ENCODE measurements around the gene TCF7L2.

TCF7L2 gene

DNA sequence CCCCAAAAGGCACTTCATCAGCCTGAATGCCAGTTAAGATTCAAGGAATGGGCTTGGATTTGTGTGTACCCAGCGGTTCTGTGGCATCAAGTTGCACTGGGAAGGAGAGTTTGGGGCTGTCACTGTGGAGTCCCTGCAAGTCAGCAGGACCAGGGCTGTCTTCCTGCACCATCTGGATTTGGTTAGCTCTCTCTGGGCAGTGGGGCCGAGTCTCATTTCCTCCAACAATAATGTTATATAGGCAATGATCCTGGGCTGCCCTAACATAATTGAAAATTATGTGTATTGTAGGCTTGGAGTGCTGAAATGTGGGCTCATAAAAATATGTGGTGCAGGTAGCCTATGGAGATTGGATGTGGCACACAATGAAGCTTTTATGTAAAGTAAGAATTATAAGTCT lies 87.2 kb downstream of the TCF7L2 start:
- no peaks in the 10 kb centered on the region for H3K27me3 ChIP-seq (ENCODE audit: low read length)
- no peaks in the 10 kb centered on the region for H3K9me2 ChIP-seq (replicated peaks; ENCODE audit: insufficient read depth, low read length)
- no peaks in the 10 kb centered on the region for H3K79me2 ChIP-seq (ENCODE audit: insufficient read depth, low read length)
- H3K4me3 ChIP-seq (ENCODE audit: insufficient read depth, low read length, poor library complexity, severe bottlenecking), result no peak overlapping the region
- no peak overlapping the region for H3K27ac ChIP-seq (ENCODE audit: low read depth, low read length)
- TF ChIP-seq, protein P1, sequence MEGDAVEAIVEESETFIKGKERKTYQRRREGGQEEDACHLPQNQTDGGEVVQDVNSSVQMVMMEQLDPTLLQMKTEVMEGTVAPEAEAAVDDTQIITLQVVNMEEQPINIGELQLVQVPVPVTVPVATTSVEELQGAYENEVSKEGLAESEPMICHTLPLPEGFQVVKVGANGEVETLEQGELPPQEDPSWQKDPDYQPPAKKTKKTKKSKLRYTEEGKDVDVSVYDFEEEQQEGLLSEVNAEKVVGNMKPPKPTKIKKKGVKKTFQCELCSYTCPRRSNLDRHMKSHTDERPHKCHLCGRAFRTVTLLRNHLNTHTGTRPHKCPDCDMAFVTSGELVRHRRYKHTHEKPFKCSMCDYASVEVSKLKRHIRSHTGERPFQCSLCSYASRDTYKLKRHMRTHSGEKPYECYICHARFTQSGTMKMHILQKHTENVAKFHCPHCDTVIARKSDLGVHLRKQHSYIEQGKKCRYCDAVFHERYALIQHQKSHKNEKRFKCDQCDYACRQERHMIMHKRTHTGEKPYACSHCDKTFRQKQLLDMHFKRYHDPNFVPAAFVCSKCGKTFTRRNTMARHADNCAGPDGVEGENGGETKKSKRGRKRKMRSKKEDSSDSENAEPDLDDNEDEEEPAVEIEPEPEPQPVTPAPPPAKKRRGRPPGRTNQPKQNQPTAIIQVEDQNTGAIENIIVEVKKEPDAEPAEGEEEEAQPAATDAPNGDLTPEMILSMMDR (IDR thresholded peaks at IDR 0.05; ENCODE audit: insufficient read depth, low read length, poor library complexity, severe bottlenecking), result no peak
- TF ChIP-seq EZH2phosphoT487 (conservative IDR thresholded peaks at IDR 0.05; ENCODE audit: low read length), result no peak
- no peak overlapping the region for H3K4me2 ChIP-seq (ENCODE audit: low read depth, low read length, poor library complexity, severe bottlenecking)
- H3K9ac ChIP-seq (ENCODE audit: low read length), result no peak overlapping the region
- no peak overlapping the region for H2AFZ ChIP-seq (ENCODE audit: low read depth, low read length, severe bottlenecking)
- no peaks in the 10 kb centered on the region for H4K20me1 ChIP-seq (ENCODE audit: low read depth, low read length)
- no peaks in the 10 kb centered on the region for H3K9me3 ChIP-seq (ENCODE audit: insufficient read depth, low read length)
- H3K36me3 ChIP-seq (ENCODE audit: low read length), result no peaks in the 10 kb centered on the region
- no peaks in the 10 kb centered on the region for H3F3A ChIP-seq (ENCODE audit: insufficient read depth)

DNA sequence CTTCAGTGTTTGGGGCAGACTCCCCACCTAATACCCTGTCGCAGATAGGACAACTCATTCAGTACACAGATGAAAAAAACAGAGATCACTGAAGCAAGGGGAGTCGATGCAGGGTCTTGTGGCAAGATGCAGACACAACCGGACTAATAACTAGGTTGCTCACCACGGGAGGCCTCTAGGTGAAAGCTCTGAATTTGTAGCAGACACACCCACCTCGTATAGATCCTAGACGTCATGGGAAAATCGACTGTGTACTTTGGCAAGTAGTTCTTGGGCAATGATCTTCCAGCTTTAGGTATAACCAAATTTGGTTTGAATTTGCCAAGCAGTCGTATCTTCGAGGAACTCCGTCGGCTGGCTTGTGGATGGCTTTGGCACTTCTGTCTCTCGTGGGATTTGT lies 88.1 kb downstream of the TCF7L2 start:
- Histone ChIP-seq H3K36me3 (ENCODE audit: low read length) (no peaks in the 10 kb centered on the region), H4K20me1 (ENCODE audit: low read depth, low read length) (no peaks in the 10 kb centered on the region), H3K27me3 (ENCODE audit: low read length) (no peaks in the 10 kb centered on the region), H3F3A (ENCODE audit: insufficient read depth) (no peaks in the 10 kb centered on the region), H3K4me3 (ENCODE audit: insufficient read depth, low read length, poor library complexity, severe bottlenecking) (no peak overlapping the region), H3K79me2 (ENCODE audit: insufficient read depth, low read length) (no peaks in the 10 kb centered on the region), H3K9me2 (replicated peaks; ENCODE audit: insufficient read depth, low read length) (no peaks in the 10 kb centered on the region), H2AFZ (ENCODE audit: low read depth, low read length, severe bottlenecking) (no peak overlapping the region), H3K9ac (ENCODE audit: low read length) (no peak overlapping the region), H3K4me2 (ENCODE audit: low read depth, low read length, poor library complexity, severe bottlenecking) (no peak overlapping the region), H3K9me3 (ENCODE audit: insufficient read depth, low read length) (no peaks in the 10 kb centered on the region), H3K27ac (ENCODE audit: low read depth, low read length) (no peak overlapping the region)
- TF ChIP-seq EZH2phosphoT487 (conservative IDR thresholded peaks at IDR 0.05; ENCODE audit: low read length), result no peak
- TF ChIP-seq, protein P1 (IDR thresholded peaks at IDR 0.05; ENCODE audit: insufficient read depth, low read length, poor library complexity, severe bottlenecking), result no peak

DNA sequence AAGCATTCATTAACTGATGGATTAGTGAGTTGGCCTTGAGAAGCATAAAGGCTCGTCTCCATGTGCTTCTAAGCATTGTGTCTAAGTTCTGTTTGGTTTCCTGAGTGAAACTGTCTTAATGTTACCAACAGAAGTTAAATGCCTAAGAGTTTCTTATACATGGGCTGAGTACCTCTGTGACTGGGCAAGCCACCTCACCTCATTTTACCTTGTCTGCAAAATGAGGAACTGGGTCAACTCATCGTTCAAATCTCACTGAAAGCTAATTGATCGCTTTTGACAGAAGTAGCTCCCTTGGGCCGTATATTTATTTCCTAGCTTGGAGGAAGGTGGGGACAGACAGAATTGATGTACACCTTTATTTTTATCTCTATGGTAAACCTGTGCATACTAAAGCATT lies 88.9 kb downstream of the TCF7L2 start:
- H3K79me2 ChIP-seq (ENCODE audit: insufficient read depth, low read length), result no peaks in the 10 kb centered on the region
- no peak overlapping the region for H2AFZ ChIP-seq (ENCODE audit: low read depth, low read length, severe bottlenecking)
- no peaks in the 10 kb centered on the region for H4K20me1 ChIP-seq (ENCODE audit: low read depth, low read length)
- H3K36me3 ChIP-seq (ENCODE audit: low read length), result no peaks in the 10 kb centered on the region
- TF ChIP-seq EZH2phosphoT487 (conservative IDR thresholded peaks at IDR 0.05; ENCODE audit: low read length), result no peak
- TF ChIP-seq, protein P1 (IDR thresholded peaks at IDR 0.05; ENCODE audit: insufficient read depth, low read length, poor library complexity, severe bottlenecking), result no peak
- no peak overlapping the region for H3K4me2 ChIP-seq (ENCODE audit: low read depth, low read length, poor library complexity, severe bottlenecking)
- no peaks in the 10 kb centered on the region for H3F3A ChIP-seq (ENCODE audit: insufficient read depth)
- H3K27ac ChIP-seq (ENCODE audit: low read depth, low read length), result no peak overlapping the region
- no peaks in the 10 kb centered on the region for H3K9me3 ChIP-seq (ENCODE audit: insufficient read depth, low read length)
- H3K9ac ChIP-seq (ENCODE audit: low read length), result no peak overlapping the region
- no peak overlapping the region for H3K4me3 ChIP-seq (ENCODE audit: insufficient read depth, low read length, poor library complexity, severe bottlenecking)
- no peaks in the 10 kb centered on the region for H3K9me2 ChIP-seq (replicated peaks; ENCODE audit: insufficient read depth, low read length)
- H3K27me3 ChIP-seq (ENCODE audit: low read length), result no peaks in the 10 kb centered on the region

All from SU-DHL-6 (cell line).